GM18870 (cell line): ENCODE data around the gene HHIPL1.

ENCODE experiments used
- ATAC-seq: cut with Tn5 transposase; IDR thresholded peaks from one replicate; pipeline ENCODE4 v1.9.1; 2021; ENCODE audit warnings: moderate library complexity; ENCODE audit not compliant: unreplicated experiment

Gene HHIPL1

GRCh38 chr14:99687284-99688209 lies 42.6 kb downstream of the HHIPL1 start:
- no peak for ATAC-seq

GRCh38 chr14:99688210-99688581 lies 43.3 kb downstream of the HHIPL1 start:
- no peak for ATAC-seq

GRCh38 chr14:99688629-99689028 lies 43.7 kb downstream of the HHIPL1 start:
- ATAC-seq: no peak

- no peak for ATAC-seq
Measured at GRCh38 chr14:99689266-99690236, 44.6 kb downstream of the HHIPL1 start.

- no peak for ATAC-seq
Measured at GRCh38 chr14:99690636-99691035, 45.7 kb downstream of the HHIPL1 start.

GRCh38 chr14:99691111-99691885 lies 46.4 kb downstream of the HHIPL1 start:
- no peak for ATAC-seq

- no peak for ATAC-seq
Measured at GRCh38 chr14:99693918-99694317, 49.0 kb downstream of the HHIPL1 start.

- no peak for ATAC-seq
Measured at GRCh38 chr14:99696929-99697328, 52.0 kb downstream of the HHIPL1 start.

GRCh38 chr14:99698236-99698635 lies 53.3 kb downstream of the HHIPL1 start:
- no peak for ATAC-seq

- no peak for ATAC-seq
Measured at GRCh38 chr14:99698642-99699041, 53.7 kb downstream of the HHIPL1 start.

GRCh38 chr14:99699085-99699760 lies 54.3 kb downstream of the HHIPL1 start:
- no peak for ATAC-seq

GRCh38 chr14:99699861-99700260 lies 54.9 kb downstream of the HHIPL1 start:
- no peak for ATAC-seq

- no peak for ATAC-seq
Measured at GRCh38 chr14:99700379-99700778, 55.5 kb downstream of the HHIPL1 start.

GRCh38 chr14:99701260-99701659 lies 56.3 kb downstream of the HHIPL1 start:
- ATAC-seq: no peak

- ATAC-seq: no peak
Measured at GRCh38 chr14:99702115-99702514, 57.2 kb downstream of the HHIPL1 start.

- ATAC-seq: no peak
Measured at GRCh38 chr14:99703381-99703780, 58.5 kb downstream of the HHIPL1 start.

- no peak for ATAC-seq
Measured at GRCh38 chr14:99704037-99704436, 59.1 kb downstream of the HHIPL1 start.

- ATAC-seq: no peak
Measured at GRCh38 chr14:99706107-99706900, 61.4 kb downstream of the HHIPL1 start.

GRCh38 chr14:99707420-99707819 lies 62.5 kb downstream of the HHIPL1 start:
- no peak for ATAC-seq
